DOHH2 (cell line): ENCODE measurements around the gene ADCY7.

ENCODE experiments used
- EZH2phosphoT487 ChIP-seq: fragments of 200-600 bp; sonication (generic); IDR thresholded peaks from 2 replicates; pipeline ENCODE4 v1.6.1; 2017; ENCODE audit warnings: borderline replicate concordance, mild to moderate bottlenecking, antibody characterized with exemption, low read length, moderate library complexity, mixed read lengths
- TF ChIP-seq, protein P1 (sequence below): fragments of 200-600 bp; sonication (generic); IDR thresholded peaks from one replicate; pipeline ENCODE4 v1.5.1; 2014; ENCODE audit warnings: antibody characterized with exemption, mild to moderate bottlenecking, low read depth, low read length; ENCODE audit not compliant: poor library complexity, severe bottlenecking

DNA sequence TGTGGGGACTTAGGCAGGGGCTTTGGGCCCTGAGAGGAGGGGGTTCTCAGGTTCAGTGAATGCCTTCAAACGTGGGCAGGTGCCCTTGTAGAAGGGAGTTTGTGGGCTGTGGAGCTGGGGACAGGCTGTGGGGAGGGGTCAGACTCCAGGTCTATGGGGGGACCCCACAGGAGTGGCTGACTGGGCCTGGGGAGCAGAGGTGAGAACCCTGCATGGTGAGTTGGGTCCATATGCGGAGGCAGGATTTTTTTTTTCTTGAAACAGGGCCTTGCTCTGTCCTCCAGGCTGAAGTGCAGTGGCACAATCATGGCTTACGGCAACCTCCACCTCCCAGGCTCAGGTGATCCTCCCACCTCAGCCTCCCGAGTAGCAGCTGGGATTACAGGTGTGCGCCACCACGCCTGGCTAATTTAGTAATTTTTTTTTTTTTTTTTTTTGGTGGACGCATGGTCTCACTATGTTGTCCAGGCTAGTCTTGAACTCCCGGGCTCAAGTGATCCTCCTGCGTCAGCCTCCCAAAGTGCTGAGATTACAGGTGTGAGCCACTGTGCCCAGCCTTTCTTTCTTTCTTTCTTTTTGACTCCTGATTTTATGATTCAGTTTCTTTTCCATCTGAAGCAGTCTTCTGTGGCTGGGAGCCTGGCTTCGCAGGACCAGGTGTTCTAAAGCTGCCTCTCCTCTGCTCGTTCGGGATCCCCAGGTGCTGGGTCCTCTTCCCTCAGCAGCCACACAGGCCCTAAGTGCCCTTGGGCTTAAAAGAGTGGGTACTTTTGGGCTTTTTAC is 19.0 kb upstream of the ADCY7 start:
- TF ChIP-seq, protein P1, sequence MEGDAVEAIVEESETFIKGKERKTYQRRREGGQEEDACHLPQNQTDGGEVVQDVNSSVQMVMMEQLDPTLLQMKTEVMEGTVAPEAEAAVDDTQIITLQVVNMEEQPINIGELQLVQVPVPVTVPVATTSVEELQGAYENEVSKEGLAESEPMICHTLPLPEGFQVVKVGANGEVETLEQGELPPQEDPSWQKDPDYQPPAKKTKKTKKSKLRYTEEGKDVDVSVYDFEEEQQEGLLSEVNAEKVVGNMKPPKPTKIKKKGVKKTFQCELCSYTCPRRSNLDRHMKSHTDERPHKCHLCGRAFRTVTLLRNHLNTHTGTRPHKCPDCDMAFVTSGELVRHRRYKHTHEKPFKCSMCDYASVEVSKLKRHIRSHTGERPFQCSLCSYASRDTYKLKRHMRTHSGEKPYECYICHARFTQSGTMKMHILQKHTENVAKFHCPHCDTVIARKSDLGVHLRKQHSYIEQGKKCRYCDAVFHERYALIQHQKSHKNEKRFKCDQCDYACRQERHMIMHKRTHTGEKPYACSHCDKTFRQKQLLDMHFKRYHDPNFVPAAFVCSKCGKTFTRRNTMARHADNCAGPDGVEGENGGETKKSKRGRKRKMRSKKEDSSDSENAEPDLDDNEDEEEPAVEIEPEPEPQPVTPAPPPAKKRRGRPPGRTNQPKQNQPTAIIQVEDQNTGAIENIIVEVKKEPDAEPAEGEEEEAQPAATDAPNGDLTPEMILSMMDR, result no peak
- no peak for TF ChIP-seq EZH2phosphoT487
